Astrocyte of the spinal cord (primary cell): ENCODE data around the gene ZDHHC7.

Experiments
- DNase-seq: peaks from one replicate; pipeline ENCODE4 v3.0.0; 2011; ENCODE audit warnings: low read depth, low spot score
- H3K4me3 ChIP-seq: 2 replicates; pipeline ENCODE4 v1.5.1; 2011; ENCODE audit warnings: low read depth, mild to moderate bottlenecking, low read length, moderate library complexity
- in situ Hi-C: cut with HindIII; loops from 2 replicates; pipeline ENCODE4 v1.10.0; 2017; ENCODE audit warnings: low sequenced_read_pairs
- TF ChIP-seq, protein P1 (sequence below): IDR thresholded peaks from 2 replicates; pipeline ENCODE4 v1.5.1; 2012; ENCODE audit warnings: low read depth, mild to moderate bottlenecking, low read length, inconsistent platforms

Gene ZDHHC7

GRCh38 chr16:84932681-84933080 is 78.7 kb downstream of the ZDHHC7 start:
- DNase-seq, result no peak
- in situ Hi-C loops, result no loop called here
- no peak overlapping the region for H3K4me3 ChIP-seq
- TF ChIP-seq, protein P1, sequence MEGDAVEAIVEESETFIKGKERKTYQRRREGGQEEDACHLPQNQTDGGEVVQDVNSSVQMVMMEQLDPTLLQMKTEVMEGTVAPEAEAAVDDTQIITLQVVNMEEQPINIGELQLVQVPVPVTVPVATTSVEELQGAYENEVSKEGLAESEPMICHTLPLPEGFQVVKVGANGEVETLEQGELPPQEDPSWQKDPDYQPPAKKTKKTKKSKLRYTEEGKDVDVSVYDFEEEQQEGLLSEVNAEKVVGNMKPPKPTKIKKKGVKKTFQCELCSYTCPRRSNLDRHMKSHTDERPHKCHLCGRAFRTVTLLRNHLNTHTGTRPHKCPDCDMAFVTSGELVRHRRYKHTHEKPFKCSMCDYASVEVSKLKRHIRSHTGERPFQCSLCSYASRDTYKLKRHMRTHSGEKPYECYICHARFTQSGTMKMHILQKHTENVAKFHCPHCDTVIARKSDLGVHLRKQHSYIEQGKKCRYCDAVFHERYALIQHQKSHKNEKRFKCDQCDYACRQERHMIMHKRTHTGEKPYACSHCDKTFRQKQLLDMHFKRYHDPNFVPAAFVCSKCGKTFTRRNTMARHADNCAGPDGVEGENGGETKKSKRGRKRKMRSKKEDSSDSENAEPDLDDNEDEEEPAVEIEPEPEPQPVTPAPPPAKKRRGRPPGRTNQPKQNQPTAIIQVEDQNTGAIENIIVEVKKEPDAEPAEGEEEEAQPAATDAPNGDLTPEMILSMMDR, result no peak

DNA sequence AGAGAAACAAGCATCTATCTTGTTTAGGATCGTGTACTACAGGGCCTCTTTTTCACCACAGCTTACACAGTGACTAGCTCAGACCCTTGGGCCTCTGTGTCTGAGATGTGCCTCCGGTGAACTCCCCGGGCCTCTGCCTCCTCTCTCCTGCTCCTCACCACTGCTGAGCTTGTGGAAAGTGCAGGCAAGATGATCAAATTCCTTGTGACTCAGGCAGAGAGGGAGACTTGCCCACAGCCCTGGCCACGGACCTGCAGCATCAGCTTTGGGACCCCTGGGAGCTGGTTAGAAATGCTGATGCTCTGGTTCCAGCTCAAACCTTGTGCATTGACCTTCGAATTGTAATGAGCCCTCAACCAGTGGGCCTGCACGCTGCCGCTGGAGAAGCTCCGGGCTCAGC is 79.8 kb downstream of the ZDHHC7 start:
- DNase-seq, result no peak
- H3K4me3 ChIP-seq, result no peak overlapping the region
- in situ Hi-C loops, result no loop called here
- TF ChIP-seq, protein P1, result no peak

GRCh38 chr16:84931107-84931494 is 80.2 kb downstream of the ZDHHC7 start:
- in situ Hi-C loops, result no loop called here
- no peak for DNase-seq
- no peak overlapping the region for H3K4me3 ChIP-seq
- TF ChIP-seq, protein P1, result no peak

DNA sequence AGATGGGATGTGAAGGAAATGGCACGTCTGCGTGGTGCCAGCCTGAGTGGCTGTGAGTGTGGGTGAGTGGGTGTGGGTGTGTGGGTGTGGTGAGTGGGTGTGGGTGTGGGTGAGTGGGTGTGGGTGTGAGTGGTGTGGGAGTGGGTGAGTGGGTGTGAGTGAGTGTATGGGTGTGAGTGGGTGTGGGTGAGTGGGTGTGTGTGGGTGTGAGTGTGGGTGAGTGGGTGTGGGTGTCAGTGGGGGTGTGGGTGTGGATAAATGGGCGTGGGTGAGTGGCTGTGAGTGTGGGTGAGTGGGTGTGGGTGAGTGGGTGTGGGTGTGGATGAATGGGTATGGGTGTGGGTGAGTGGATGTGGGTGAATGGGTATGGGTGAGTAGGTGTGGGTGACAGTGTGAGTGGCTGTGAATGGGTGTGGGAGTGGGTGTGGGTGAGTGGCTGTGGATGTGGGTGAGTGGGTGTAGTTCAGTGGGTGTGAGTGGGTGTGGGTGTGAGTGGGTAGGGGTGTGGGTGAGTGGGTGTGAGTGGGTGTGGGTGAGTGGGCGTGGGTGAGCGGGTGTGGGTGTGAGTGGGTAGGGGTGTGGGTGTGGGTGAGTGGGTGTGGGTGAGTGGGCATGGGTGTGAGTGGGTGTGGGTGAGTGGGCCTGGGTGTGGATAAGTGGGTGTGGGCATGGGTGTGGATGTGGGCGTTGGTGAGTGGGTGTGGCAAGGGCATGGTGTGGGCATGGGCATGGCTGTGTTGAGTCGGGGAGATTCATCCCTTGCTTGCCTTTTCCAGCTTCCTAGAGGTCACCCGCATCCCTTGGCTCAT is 80.8 kb downstream of the ZDHHC7 start:
- TF ChIP-seq, protein P1, result no peak
- in situ Hi-C loops, result no loop called here
- DNase-seq, result no peak
- H3K4me3 ChIP-seq, result no peak overlapping the region

- TF ChIP-seq, protein P1, result no peak
- no peak overlapping the region for H3K4me3 ChIP-seq
- no peak for DNase-seq
- in situ Hi-C loops, result no loop called here
These were observed 81.7 kb downstream of the ZDHHC7 start for GRCh38 chr16:84929421-84930297.

- DNase-seq, result no peak
- no peak overlapping the region for H3K4me3 ChIP-seq
- in situ Hi-C loops, result no loop called here
- TF ChIP-seq, protein P1, result no peak
These were observed 82.5 kb downstream of the ZDHHC7 start for GRCh38 chr16:84928679-84929420.
